IPS-15b (cell line): ENCODE results near the gene UST.

Source experiments
- H3K27me3 ChIP-seq: one replicate; pipeline ENCODE4 v1.6.1; 2013; ENCODE audit warnings: low read length; ENCODE audit not compliant: control insufficient read depth, insufficient read depth
- H3K36me3 ChIP-seq: one replicate; pipeline ENCODE4 v1.6.1; 2013; ENCODE audit warnings: low read length; ENCODE audit not compliant: control insufficient read depth, insufficient read depth
- H3K4me1 ChIP-seq: one replicate; pipeline ENCODE4 v1.6.1; 2013; ENCODE audit warnings: mild to moderate bottlenecking, low read length; ENCODE audit not compliant: control insufficient read depth, insufficient read depth
- H3K4me3 ChIP-seq: one replicate; pipeline ENCODE4 v1.5.1; 2013; ENCODE audit warnings: low read depth, low read length
- H3K9ac ChIP-seq: one replicate; pipeline ENCODE4 v1.6.1; 2013; ENCODE audit warnings: low read depth, mild to moderate bottlenecking, low read length
- H3K9me3 ChIP-seq: one replicate; pipeline ENCODE4 v1.6.1; 2013; ENCODE audit warnings: mild to moderate bottlenecking, low read length; ENCODE audit not compliant: control insufficient read depth, insufficient read depth

UST gene

DNA sequence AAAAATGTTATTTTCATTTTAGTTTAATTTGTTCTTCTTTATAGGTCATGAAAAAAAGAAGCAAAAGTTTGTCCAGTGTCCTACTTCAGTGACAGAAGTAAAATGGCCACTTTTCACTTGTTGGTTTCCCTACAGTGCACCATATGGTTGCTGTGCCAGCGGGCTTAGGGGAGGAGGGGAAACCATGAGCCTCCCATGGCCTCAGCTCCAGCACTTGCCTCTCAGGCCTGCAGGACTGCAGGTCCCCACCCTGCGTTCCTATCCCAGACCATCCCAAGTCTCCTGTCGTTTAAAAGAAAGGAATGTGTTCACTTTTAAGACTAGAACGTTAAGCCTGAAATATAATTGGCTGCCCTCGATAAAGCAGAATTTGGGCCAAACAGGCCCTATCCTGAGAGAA is 360.7 kb downstream of the UST start:
- Histone ChIP-seq H3K4me1 (no peaks in the 10 kb centered on the region), H3K36me3 (no peaks in the 10 kb centered on the region), H3K9ac (no peak overlapping the region), H3K4me3 (no peak overlapping the region), H3K27me3 (no peaks in the 10 kb centered on the region), H3K9me3 (no peaks in the 10 kb centered on the region)

DNA sequence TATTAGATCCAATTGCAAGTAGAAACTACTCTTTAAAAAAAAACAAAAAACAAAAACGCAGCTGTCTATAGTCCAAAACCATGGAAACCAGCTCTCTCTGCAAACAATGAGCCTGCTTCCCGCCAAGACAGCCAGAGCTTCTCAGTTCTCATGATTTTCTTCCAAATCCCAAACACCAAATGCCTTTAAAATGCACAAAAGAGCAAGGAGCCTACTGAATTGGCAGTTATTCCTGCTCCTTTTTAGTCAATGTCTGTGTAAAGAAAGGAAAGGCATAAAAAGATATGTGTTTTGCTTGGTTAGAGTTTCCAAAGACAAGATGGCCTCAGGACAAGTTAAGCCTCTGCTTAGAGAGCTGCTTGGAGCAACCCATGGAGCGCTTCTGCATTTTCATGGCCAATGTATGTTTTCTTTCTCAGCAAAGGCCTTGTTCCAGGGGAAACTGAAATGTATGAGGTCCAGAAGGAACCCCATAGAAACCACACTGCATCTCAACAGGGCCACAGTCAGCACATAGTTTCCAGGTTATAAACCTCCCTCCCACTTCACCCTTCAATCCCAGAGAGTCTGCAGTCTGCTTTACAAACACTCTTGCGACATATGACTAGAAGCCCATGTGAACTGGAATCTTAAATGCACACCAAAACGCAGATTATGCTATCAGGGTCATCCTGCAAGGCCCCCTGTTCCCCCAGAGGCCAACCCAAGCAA is 361.4 kb downstream of the UST start:
- no peak overlapping the region for H3K9ac ChIP-seq
- H3K4me3 ChIP-seq = no peak overlapping the region
- H3K9me3 ChIP-seq = no peaks in the 10 kb centered on the region
- no peaks in the 10 kb centered on the region for H3K4me1 ChIP-seq
- H3K36me3 ChIP-seq = no peaks in the 10 kb centered on the region
- no peaks in the 10 kb centered on the region for H3K27me3 ChIP-seq

DNA sequence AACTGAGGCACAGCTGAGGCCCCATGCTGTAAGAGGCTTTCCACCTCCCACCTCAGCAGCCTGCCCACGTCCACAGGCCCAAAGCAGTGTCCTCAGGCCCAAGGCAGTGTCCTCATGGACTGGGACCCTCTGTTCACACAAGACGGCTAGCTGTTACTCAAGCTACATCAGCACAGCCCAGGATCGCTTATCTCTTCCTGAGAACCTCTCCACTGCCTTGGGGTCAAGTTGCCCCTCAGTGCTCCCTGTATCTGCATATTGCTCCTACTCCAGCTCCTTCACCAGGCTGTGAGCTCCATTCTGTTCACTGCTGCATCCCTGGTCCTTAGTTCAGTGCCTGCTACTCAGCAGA is 361.9 kb downstream of the UST start:
- Histone ChIP-seq H3K27me3 (no peaks in the 10 kb centered on the region), H3K4me3 (no peak overlapping the region), H3K36me3 (no peaks in the 10 kb centered on the region), H3K9me3 (no peaks in the 10 kb centered on the region), H3K4me1 (no peaks in the 10 kb centered on the region), H3K9ac (no peak overlapping the region)

DNA sequence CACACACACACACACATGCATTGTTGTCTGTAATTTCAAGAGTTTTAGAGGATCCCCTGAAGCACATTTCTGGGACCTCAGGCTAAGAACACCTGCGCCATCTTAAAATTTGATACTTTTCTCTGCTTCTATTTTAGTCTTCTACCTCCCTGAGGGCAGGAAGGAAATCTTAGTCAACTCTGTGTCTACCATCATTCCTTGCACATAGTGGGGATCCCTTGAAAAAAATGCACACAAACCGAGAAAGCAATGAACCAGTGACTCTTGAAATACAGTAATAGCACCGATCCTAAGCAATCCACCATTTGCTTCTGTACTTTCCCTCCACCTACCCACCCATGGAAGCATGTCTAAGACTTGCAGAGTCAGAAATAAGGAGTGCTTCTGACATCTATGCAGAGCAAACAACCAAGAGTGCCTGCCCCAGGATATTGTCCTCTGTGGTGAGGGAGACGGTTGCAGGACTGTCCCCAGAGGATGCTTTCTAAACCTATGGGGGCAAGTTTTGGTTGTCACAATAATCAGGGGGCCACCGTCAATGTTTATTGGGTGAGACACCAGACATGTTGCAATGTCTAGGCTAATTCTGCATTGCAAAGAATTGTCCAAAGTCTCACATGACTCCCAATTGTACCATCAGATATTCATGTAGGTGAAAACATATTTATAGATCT is 362.7 kb downstream of the UST start:
- no peak overlapping the region for H3K4me3 ChIP-seq
- no peaks in the 10 kb centered on the region for H3K4me1 ChIP-seq
- H3K36me3 ChIP-seq = no peaks in the 10 kb centered on the region
- H3K9me3 ChIP-seq = no peaks in the 10 kb centered on the region
- H3K27me3 ChIP-seq = no peaks in the 10 kb centered on the region
- no peak overlapping the region for H3K9ac ChIP-seq

DNA sequence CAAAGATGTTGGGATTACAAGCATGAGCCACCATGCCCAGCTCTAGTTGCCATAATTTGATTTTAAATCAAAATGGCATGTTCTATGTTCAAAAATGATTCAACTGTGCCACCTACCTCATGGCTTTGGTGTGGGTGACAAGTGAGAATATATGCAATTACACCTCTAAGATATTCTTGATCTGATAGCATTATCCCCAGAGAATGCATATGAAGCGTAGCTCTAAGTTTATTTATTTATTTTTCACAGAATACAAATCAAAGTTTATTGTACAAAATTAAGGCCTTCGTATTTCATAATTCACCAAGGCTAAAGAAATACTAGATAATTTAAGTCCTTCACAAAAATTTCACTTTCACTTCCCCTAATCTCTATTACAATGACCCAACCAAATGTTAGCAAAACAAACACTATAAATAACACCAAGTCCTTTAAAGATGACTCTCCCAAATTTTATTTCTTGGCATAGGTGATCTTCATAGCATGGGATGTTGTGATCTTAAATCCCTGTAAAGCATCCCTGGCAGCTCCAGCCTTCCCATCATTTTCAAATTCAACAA is 364.8 kb downstream of the UST start:
- Histone ChIP-seq H3K4me1 (no peaks in the 10 kb centered on the region), H3K9ac (no peak overlapping the region), H3K27me3 (no peaks in the 10 kb centered on the region), H3K9me3 (no peaks in the 10 kb centered on the region), H3K36me3 (no peaks in the 10 kb centered on the region), H3K4me3 (no peak overlapping the region)

DNA sequence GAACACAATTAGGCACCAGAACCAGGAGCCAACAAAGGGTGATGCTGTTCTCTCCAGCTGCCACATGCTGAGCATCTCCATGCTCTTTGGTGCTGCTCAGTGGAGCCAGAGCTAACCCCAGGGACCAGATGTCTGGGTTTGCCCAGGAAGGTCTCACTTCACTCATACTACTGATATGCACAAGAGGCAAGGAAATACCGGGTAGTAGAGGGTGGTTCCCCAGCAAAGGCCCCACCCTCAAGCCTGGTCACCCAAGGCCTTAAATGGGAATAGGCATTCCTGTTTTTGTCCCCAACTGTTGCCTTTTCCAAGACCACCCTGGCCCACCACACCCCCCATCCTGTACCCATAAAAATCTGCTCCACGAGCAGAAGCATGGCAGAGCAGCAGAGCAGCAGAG is 366.1 kb downstream of the UST start:
- Histone ChIP-seq H3K27me3 (no peaks in the 10 kb centered on the region), H3K4me1 (no peaks in the 10 kb centered on the region), H3K9me3 (no peaks in the 10 kb centered on the region), H3K36me3 (no peaks in the 10 kb centered on the region), H3K9ac (no peak overlapping the region), H3K4me3 (no peak overlapping the region)

DNA sequence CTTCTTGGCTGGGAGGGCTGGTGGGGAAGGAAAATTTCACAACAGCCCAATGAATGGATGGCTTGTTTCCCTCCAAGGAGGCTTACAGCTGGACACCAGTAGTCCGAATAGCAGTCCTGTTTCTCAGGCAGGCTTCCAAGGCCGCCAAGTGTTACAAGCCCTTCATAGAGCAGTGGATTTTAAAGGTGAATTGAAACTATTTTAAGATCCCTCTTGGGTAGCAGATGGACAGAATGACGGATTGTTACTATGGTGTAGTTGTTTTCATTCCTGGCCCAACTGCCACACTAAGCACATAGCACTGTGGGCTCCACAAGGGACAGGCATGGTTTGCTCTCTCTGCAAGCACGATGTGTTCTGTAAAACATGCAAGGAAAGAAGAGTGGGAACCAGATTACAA is 367.3 kb downstream of the UST start:
- Histone ChIP-seq H3K9ac (no peak overlapping the region), H3K27me3 (no peaks in the 10 kb centered on the region), H3K9me3 (no peaks in the 10 kb centered on the region), H3K4me1 (no peaks in the 10 kb centered on the region), H3K36me3 (no peaks in the 10 kb centered on the region), H3K4me3 (no peak overlapping the region)

DNA sequence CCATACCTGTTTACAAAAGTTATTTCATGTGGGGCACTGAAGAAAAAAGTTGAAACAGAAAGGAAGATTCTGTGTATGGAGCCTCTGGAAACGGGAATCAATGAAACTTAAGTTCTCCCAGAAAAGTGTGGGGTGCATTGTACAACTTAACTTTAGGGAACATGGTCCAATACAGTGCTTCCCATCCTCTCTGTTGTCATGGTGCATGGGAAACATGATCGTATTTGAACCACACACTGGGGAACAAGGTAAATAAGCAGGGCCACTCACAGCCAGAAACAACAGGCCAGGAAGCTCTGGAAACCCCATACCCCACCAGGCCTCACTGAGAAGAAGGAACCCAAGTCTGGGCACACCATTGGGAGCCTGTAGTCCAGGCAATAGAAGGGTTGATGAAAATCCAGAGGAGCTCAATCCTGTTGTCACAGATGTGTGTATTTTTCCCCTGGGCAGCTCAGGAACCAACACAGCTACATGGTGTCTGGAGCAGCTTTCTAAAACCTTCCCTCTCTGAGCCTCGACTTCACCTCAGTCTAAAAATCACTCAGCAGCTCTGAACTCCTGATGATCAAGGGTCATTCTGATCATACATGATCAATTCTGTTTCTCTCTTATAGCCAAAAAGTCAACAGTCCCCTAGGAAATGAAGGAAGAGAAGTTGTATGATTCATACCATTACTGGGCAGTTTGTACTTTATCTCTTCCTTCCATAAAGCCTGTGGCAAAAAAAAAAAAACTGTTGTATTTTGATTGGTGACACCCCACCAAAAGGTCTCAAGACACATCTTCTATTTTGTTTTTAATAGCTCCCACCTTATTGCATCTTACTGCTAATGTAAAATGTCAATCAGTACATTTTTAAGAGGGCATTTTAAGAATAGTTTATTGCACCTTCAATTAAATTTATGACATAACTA is 372.2 kb downstream of the UST start:
- Histone ChIP-seq H3K9ac (no peak overlapping the region), H3K9me3 (no peaks in the 10 kb centered on the region), H3K4me1 (no peaks in the 10 kb centered on the region), H3K27me3 (no peaks in the 10 kb centered on the region), H3K36me3 (no peaks in the 10 kb centered on the region), H3K4me3 (no peak overlapping the region)

DNA sequence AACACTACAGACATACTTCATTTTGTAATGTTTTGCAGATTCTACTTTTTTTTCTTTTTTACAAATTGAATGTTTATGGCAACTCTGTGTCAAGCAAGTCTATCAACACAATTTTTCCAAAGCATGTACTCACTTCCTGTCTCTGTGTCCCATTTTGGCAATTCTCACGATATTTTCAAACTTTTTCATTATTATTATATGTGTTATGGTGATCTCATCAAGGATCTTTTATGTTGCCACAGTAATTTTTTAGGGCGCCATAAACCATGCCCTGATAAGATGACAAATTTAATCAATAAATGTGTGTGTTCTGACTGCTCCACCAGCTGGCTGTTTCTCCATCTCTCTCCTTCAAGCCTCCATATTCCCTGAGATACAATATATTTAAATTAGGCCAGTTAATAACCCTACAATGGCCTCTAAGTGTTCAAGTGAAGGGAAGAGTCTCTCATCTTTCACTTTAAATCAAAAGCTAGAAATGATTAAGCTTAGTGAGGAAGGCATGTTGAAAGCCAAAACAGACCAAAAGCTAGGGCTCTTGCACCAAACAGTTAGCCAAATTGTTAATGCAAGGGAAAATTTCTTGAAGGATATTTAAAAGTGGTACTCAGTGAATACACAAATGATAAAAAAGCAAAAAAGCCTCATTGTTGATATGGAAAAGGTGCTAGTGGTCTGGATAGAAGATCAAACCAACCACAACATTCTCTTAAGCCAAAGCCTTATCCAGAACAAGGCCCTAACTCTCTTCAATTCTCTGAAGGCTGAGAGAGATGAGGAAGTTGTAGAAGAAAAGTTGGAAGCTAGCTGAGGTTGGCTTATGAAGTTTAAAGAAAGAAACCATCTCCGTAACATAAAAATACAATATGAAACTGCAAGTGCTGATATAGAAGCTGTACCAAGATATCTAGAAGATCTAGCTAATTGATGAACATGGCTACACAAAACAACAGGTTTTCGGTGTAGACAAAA is 376.3 kb downstream of the UST start:
- H3K9me3 ChIP-seq = no peaks in the 10 kb centered on the region
- H3K4me1 ChIP-seq = no peaks in the 10 kb centered on the region
- H3K9ac ChIP-seq = no peak overlapping the region
- H3K4me3 ChIP-seq = no peak overlapping the region
- no peaks in the 10 kb centered on the region for H3K27me3 ChIP-seq
- no peaks in the 10 kb centered on the region for H3K36me3 ChIP-seq

DNA sequence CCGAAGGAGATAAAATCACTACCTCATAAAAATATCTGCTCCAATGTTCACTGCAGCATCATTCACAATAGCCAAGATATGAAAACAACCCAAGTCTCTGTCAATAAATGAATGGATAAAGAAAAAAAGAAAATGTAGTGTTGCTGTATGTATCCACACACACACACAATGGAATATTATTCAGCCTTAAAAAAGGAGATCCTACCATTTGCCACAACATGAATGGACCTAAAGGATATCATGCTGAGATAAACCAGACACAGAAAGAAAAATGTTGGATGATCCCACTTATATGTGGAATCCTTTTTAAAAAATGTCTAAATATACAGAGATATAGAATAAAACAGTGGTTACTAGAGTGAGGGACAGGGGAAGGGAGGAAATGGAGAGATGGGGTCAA is 378.5 kb downstream of the UST start:
- Histone ChIP-seq H3K9me3 (no peaks in the 10 kb centered on the region), H3K4me3 (no peak overlapping the region), H3K36me3 (no peaks in the 10 kb centered on the region), H3K9ac (no peak overlapping the region), H3K4me1 (no peaks in the 10 kb centered on the region), H3K27me3 (no peaks in the 10 kb centered on the region)
